HepG2 (cell line): Measurements from ENCODE around the gene ZNF638. TPM values are rescaled to one million over a fixed set of nuclear protein-coding genes. Genes with fewer than 3 reads are reported as not detected.

Experiments used
- FOSL2 ChIP-seq: sonication (generic); formaldehyde crosslinking; IDR thresholded peaks from 2 replicates; pipeline ENCODE4 v1.4.0; 2020; ENCODE audit warnings: missing genetic modification reagents
- FOXP1 ChIP-seq, 2 experiments: fragments of 450-650 bp in 1 of 2; IDR thresholded peaks; 2 replicates each; pipeline ENCODE4 v1.6.1; 2017 to 2018; ENCODE audit warnings: antibody characterized with exemption in 1 of 2
- GTF3A ChIP-seq: sonication (generic); formaldehyde crosslinking; conservative IDR thresholded peaks from 2 replicates; pipeline ENCODE4 v1.4.0; 2020; ENCODE audit warnings: mild to moderate bottlenecking, missing genetic modification reagents
- HNRNPLL ChIP-seq: fragments of 200-400 bp; formaldehyde crosslinking; IDR thresholded peaks from 2 replicates; pipeline ENCODE4 v1.6.1; 2017; ENCODE audit warnings: mild to moderate bottlenecking, low read depth, low read length; ENCODE audit not compliant: poor library complexity, severe bottlenecking
- KDM2A ChIP-seq: sonication (generic); formaldehyde crosslinking; IDR thresholded peaks from 2 replicates; pipeline ENCODE4 v1.4.0; 2020; ENCODE audit warnings: low read depth, missing genetic modification reagents, borderline replicate concordance
- KLF12 ChIP-seq: sonication (generic); formaldehyde crosslinking; IDR thresholded peaks from 2 replicates; pipeline ENCODE4 v1.4.0; 2020; ENCODE audit warnings: missing genetic modification reagents, borderline replicate concordance
- KLF13 ChIP-seq: sonication (generic); formaldehyde crosslinking; IDR thresholded peaks from 2 replicates; pipeline ENCODE4 v1.4.0; 2020; ENCODE audit warnings: mild to moderate bottlenecking, missing genetic modification reagents
- KMT2B ChIP-seq: IDR thresholded peaks from 2 replicates; pipeline ENCODE4 v1.6.1; 2016; ENCODE audit warnings: missing genetic modification reagents, missing compliant biosample characterization
- MIXL1 ChIP-seq: IDR thresholded peaks from 2 replicates; pipeline ENCODE4 v1.6.1; 2016
- MXD1 ChIP-seq: sonication (generic); formaldehyde crosslinking; IDR thresholded peaks from 2 replicates; pipeline ENCODE4 v1.4.0; 2020; ENCODE audit warnings: mild to moderate bottlenecking, missing genetic modification reagents
- NCOA5 ChIP-seq: sonication (generic); formaldehyde crosslinking; IDR thresholded peaks from 2 replicates; pipeline ENCODE4 v1.4.0; 2020; ENCODE audit warnings: missing genetic modification reagents
- RCOR2 ChIP-seq: IDR thresholded peaks from 2 replicates; pipeline ENCODE4 v1.6.1; 2016; ENCODE audit warnings: missing biosample characterization, missing genetic modification reagents
- SP1 ChIP-seq, 2 experiments: fragments of 450-650 bp in 1 of 2; sonication (generic) in 1 of 2; formaldehyde crosslinking in 1 of 2; IDR thresholded peaks; 2 replicates each; pipeline versions ENCODE4 v1.4.0 to v1.6.1; 2016 to 2020; ENCODE audit warnings: missing genetic modification reagents in 1 of 2
- U2AF2 ChIP-seq: fragments of 200-400 bp; formaldehyde crosslinking; IDR thresholded peaks from 2 replicates; pipeline ENCODE4 v1.6.1; 2017; ENCODE audit warnings: low read depth, mild to moderate bottlenecking, low read length
- ZHX1 ChIP-seq: sonication (generic); formaldehyde crosslinking; IDR thresholded peaks from 2 replicates; pipeline ENCODE4 v1.8.1; 2022; ENCODE audit warnings: low read depth, mild to moderate bottlenecking, missing genetic modification reagents
- ZKSCAN8 ChIP-seq: IDR thresholded peaks from 2 replicates; pipeline ENCODE4 v1.6.1; 2016; ENCODE audit warnings: borderline replicate concordance, missing genetic modification reagents, missing compliant biosample characterization
- ZNF570 ChIP-seq: sonication (generic); formaldehyde crosslinking; IDR thresholded peaks from 2 replicates; pipeline ENCODE4 v1.4.0; 2020; ENCODE audit warnings: mild to moderate bottlenecking, missing genetic modification reagents, borderline replicate concordance
- ZNF598 ChIP-seq: sonication (generic); formaldehyde crosslinking; IDR thresholded peaks from 2 replicates; pipeline ENCODE4 v1.5.1; 2020; ENCODE audit warnings: mild to moderate bottlenecking, missing genetic modification reagents, borderline replicate concordance
- ZNF83 ChIP-seq: sonication (generic); formaldehyde crosslinking; IDR thresholded peaks from 2 replicates; pipeline ENCODE4 v1.4.0; 2020; ENCODE audit warnings: missing genetic modification reagents, mild to moderate bottlenecking, borderline replicate concordance
- polyA plus RNA-seq, 8 experiments: library from polyadenylated mRNA; depleted of rRNA in 3 of 8; stranded (reverse) in 7 of 8; unstranded in 1 of 8; fragments of >200 nt; fragmentation: Illumina TruSeq in 4 of 8; extraction: Trizol in 4 of 8; gene quantifications; 2 replicates each; pipeline versions ENCODE4 v1.2.1 to v1.2.3, GENCODE V29; 2011 to 2016; ENCODE audit warnings: low read depth in 4 of 8, missing spikeins in 1 of 8, mixed read lengths in 1 of 8; ENCODE audit not compliant: insufficient read depth in 1 of 8
- total RNA-seq, 5 experiments: library from RNA; depleted of rRNA; stranded (reverse); fragments of >200 nt; fragmentation: Illumina TruSeq; extraction: Trizol; gene quantifications; 2 replicates each; pipeline ENCODE4 v1.2.3, GENCODE V29; 2016; ENCODE audit warnings: low read depth in 1 of 5
- TF ChIP-seq, protein P1 (sequence below): sonication (generic); formaldehyde crosslinking; conservative IDR thresholded peaks from 2 replicates; pipeline ENCODE4 v1.4.0; 2020; ENCODE audit warnings: missing genetic modification reagents
- TF ChIP-seq, protein P2 (sequence below): sonication (generic); formaldehyde crosslinking; conservative IDR thresholded peaks from 2 replicates; pipeline ENCODE4 v1.8.0; 2022; ENCODE audit warnings: missing genetic modification reagents

ZNF638 gene
- total and polyA plus RNA-seq, 2 of the 13 experiments (the other 11 are each of a cell fraction or from before 2014, with no cell fraction given), result 92.7 to 144 TPM

DNA sequence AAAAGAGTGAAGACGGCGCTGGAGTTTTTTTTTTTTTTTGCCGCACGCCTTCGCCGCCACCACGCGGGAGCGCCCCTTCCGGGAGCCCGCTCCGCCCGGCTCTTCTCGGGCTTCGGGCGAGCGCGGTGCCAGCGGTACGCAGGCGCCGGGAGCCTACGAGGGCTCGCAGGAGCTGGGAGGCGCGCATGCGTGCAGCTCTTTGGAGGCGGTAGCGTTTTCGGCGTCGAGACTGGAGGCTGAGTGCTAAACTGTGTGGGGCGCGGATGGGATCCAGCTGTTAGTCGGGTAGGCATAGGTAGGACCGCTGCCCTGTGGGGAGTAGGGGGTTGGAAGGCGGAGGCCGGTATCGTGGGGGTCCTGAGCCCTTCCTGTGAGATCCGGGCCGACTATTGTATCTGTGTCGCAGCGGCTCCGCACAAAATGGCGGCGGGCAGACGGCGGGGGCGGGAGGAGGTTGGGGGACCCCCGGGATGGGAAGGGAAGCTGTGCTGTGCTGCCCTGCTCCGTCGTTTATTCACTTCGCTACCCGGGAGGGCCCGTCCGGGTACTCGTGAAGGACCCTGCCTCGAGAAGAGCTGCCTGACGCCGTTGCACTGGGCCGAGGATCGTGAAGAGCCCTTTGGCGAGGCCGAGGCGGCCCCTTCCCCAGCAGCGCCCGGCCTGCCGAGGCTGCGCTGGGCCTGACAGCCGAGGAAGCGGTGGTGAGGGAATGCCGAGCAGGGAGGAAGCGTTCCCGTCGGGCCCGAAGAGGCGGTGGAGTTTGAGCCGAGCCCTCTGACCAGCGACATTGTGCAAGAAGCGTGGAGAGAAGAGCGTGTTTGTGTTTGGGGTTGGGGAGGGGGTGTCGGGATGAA lies at the start of gene ZNF638 (continued):
- TF ChIP-seq ZHX1 (CRISPR knock-in tag) (peak; percentile 80; the same call in 1 of the 2 replicates), SP1 (IDR thresholded peaks at IDR 0.05) (no peak), SP1 (CRISPR knock-in tag; IDR thresholded peaks at IDR 0.05) (no peak), MXD1 (CRISPR knock-in tag) (peak; percentile 78), ZNF598 (CRISPR knock-in tag) (peak; percentile 81; the same call in 1 of the 2 replicates), ZNF570 (CRISPR knock-in tag) (no peak), NCOA5 (CRISPR knock-in tag) (no peak), U2AF2 (no peak), KLF13 (CRISPR knock-in tag) (0 out of 2 replicates have a peak, but pooled peaks have one; percentile 32), FOXP1 (IDR thresholded peaks at IDR 0.05) (no peak), FOXP1 (CRISPR knock-in tag; IDR thresholded peaks at IDR 0.05) (peak; percentile 30; the same call in 1 of the 2 replicates), FOSL2 (peak; percentile 37; the same call in 1 of the 2 replicates), KLF12 (CRISPR knock-in tag) (no peak; the same call in 1 of the 2 replicates), ZNF83 (CRISPR knock-in tag) (peak; percentile 72; the same call in 1 of the 2 replicates), KDM2A (CRISPR knock-in tag) (0 out of 2 replicates have a peak, but pooled peaks have one; percentile 51), GTF3A (CRISPR knock-in tag) (0 out of 2 replicates have a peak, but pooled peaks have one; percentile 3), MIXL1 (peak; percentile 1; the same call in 1 of the 2 replicates), RCOR2 (CRISPR knock-in tag) (0 out of 2 replicates have a peak, but pooled peaks have one; percentile 36), HNRNPLL (peak; percentile 89), KMT2B (CRISPR knock-in tag) (peak; percentile 57), ZKSCAN8 (CRISPR knock-in tag) (peak; percentile 52; the same call in 1 of the 2 replicates)
- TF ChIP-seq, protein P1, sequence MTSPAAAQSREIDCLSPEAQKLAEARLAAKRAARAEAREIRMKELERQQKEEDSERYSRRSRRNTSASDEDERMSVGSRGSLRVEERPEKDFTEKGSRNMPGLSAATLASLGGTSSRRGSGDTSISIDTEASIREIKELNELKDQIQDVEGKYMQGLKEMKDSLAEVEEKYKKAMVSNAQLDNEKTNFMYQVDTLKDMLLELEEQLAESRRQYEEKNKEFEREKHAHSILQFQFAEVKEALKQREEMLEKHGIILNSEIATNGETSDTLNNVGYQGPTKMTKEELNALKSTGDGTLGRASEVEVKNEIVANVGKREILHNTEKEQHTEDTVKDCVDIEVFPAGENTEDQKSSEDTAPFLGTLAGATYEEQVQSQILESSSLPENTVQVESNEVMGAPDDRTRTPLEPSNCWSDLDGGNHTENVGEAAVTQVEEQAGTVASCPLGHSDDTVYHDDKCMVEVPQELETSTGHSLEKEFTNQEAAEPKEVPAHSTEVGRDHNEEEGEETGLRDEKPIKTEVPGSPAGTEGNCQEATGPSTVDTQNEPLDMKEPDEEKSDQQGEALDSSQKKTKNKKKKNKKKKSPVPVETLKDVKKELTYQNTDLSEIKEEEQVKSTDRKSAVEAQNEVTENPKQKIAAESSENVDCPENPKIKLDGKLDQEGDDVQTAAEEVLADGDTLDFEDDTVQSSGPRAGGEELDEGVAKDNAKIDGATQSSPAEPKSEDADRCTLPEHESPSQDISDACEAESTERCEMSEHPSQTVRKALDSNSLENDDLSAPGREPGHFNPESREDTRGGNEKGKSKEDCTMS (CRISPR knock-in tag), result 0 out of 2 replicates have a peak, but pooled peaks have one; percentile 62
- TF ChIP-seq, protein P2, sequence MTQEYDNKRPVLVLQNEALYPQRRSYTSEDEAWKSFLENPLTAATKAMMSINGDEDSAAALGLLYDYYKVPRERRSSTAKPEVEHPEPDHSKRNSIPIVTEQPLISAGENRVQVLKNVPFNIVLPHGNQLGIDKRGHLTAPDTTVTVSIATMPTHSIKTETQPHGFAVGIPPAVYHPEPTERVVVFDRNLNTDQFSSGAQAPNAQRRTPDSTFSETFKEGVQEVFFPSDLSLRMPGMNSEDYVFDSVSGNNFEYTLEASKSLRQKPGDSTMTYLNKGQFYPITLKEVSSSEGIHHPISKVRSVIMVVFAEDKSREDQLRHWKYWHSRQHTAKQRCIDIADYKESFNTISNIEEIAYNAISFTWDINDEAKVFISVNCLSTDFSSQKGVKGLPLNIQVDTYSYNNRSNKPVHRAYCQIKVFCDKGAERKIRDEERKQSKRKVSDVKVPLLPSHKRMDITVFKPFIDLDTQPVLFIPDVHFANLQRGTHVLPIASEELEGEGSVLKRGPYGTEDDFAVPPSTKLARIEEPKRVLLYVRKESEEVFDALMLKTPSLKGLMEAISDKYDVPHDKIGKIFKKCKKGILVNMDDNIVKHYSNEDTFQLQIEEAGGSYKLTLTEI (CRISPR knock-in tag), result no peak
